ENCODE results near the gene THSD4.

DNA sequence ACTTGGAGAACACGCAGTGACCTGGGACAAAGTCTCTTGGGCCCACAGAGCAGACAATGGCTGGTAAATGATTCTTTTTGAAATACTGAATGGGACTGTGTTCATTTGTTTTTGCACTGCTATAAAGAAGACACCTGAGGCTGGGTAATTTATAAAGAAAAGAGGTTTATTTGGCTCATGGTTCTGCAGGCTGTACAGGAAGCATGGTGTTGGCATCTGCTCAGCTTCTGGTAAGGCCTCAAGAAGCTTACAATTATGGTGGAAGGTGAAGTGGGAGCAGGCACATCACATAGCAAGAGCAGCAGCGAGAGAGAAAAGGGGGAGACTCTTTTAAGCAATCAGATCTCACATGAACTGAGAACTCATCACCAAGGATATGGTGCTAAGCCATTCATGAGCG lies 321.6 kb downstream of the THSD4 start:
- TF ChIP-seq, protein P1, sequence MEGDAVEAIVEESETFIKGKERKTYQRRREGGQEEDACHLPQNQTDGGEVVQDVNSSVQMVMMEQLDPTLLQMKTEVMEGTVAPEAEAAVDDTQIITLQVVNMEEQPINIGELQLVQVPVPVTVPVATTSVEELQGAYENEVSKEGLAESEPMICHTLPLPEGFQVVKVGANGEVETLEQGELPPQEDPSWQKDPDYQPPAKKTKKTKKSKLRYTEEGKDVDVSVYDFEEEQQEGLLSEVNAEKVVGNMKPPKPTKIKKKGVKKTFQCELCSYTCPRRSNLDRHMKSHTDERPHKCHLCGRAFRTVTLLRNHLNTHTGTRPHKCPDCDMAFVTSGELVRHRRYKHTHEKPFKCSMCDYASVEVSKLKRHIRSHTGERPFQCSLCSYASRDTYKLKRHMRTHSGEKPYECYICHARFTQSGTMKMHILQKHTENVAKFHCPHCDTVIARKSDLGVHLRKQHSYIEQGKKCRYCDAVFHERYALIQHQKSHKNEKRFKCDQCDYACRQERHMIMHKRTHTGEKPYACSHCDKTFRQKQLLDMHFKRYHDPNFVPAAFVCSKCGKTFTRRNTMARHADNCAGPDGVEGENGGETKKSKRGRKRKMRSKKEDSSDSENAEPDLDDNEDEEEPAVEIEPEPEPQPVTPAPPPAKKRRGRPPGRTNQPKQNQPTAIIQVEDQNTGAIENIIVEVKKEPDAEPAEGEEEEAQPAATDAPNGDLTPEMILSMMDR (IDR thresholded peaks at IDR 0.05; ENCODE audit: low read depth, low read length), result no peak
- no peak for TF ChIP-seq EZH2phosphoT487 (IDR thresholded peaks at IDR 0.05; ENCODE audit: low read depth)

All from OCI-LY3 (cell line).